C4-2B (cell line): Measurements from ENCODE around the gene AUNIP.

Experiments used
- ZFX ChIP-seq: fragments of 450-650 bp; IDR thresholded peaks from 2 replicates; pipeline ENCODE4 v1.6.1; 2017
- TF ChIP-seq, protein P1 (sequence below): fragments of 450-650 bp; conservative IDR thresholded peaks from 2 replicates; pipeline ENCODE4 v1.5.1; 2017; ENCODE audit warnings: mild to moderate bottlenecking

DNA sequence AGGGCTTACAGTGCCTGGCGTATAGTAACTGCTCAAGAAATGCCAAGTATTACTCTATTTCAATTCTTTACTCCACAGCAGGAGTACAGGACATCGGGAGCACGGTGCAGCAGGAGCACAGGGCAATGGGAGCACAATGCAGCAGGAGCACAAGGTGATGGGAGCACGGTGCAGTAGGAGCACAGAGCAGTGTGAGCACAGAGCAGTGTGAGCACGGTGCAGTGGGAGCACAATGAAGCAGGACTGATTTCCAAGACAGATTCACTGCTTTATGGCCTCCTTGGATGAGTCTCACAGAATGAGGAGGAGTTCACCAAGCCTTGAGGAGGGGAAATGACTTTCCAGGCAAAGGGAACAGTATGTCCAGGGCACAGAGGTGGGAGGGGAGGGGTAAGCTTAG is 21.3 kb upstream of the AUNIP start:
- TF ChIP-seq, protein P1, sequence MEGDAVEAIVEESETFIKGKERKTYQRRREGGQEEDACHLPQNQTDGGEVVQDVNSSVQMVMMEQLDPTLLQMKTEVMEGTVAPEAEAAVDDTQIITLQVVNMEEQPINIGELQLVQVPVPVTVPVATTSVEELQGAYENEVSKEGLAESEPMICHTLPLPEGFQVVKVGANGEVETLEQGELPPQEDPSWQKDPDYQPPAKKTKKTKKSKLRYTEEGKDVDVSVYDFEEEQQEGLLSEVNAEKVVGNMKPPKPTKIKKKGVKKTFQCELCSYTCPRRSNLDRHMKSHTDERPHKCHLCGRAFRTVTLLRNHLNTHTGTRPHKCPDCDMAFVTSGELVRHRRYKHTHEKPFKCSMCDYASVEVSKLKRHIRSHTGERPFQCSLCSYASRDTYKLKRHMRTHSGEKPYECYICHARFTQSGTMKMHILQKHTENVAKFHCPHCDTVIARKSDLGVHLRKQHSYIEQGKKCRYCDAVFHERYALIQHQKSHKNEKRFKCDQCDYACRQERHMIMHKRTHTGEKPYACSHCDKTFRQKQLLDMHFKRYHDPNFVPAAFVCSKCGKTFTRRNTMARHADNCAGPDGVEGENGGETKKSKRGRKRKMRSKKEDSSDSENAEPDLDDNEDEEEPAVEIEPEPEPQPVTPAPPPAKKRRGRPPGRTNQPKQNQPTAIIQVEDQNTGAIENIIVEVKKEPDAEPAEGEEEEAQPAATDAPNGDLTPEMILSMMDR, result no peak
- TF ChIP-seq ZFX, result no peak
